Trophoblast cell (in vitro differentiated cells and primary cell): ENCODE data around the gene CARD18.

ENCODE experiments used
- DNase-seq, 2 donors: peaks; one replicate each; pipeline ENCODE4 v3.0.0-alpha.2; 2016
- H2AFZ ChIP-seq: 2 replicates; pipeline ENCODE4 v1.6.1; 2013; ENCODE audit warnings: low read length, moderate library complexity, mild to moderate bottlenecking; ENCODE audit not compliant: insufficient read depth, poor library complexity
- H2AK5ac ChIP-seq: 2 replicates; pipeline ENCODE4 v1.6.1; 2013; ENCODE audit warnings: mild to moderate bottlenecking, low read length
- H2BK120ac ChIP-seq: 2 replicates; pipeline ENCODE4 v1.6.1; 2013; ENCODE audit warnings: low read length, mild to moderate bottlenecking, moderate library complexity; ENCODE audit not compliant: insufficient read depth, poor library complexity
- H2BK12ac ChIP-seq: 2 replicates; pipeline ENCODE4 v1.6.1; 2013; ENCODE audit warnings: mild to moderate bottlenecking, low read length, moderate library complexity
- H2BK5ac ChIP-seq: 2 replicates; pipeline ENCODE4 v1.6.1; 2013; ENCODE audit warnings: low read length, low read depth, moderate library complexity, mild to moderate bottlenecking; ENCODE audit not compliant: poor library complexity
- H3K14ac ChIP-seq: 2 replicates; pipeline ENCODE4 v1.6.1; 2013; ENCODE audit warnings: mild to moderate bottlenecking, low read length
- H3K18ac ChIP-seq: 2 replicates; pipeline ENCODE4 v1.6.1; 2013; ENCODE audit warnings: mild to moderate bottlenecking, low read length
- H3K23ac ChIP-seq: 2 replicates; pipeline ENCODE4 v1.6.1; 2013; ENCODE audit warnings: low read length
- H3K27ac ChIP-seq: 2 replicates; pipeline ENCODE4 v1.5.1; 2013; ENCODE audit warnings: low read depth, mild to moderate bottlenecking, inconsistent platforms, low read length, moderate library complexity
- H3K27me3 ChIP-seq: 2 replicates; pipeline ENCODE4 v1.6.1; 2013; ENCODE audit warnings: inconsistent platforms, mild to moderate bottlenecking, low read length, moderate library complexity; ENCODE audit not compliant: insufficient read depth
- H3K36me3 ChIP-seq, 2 experiments: 1 replicate in 1 of 2; 2 replicates in 1 of 2; pipeline ENCODE4 v1.6.1; 2013; ENCODE audit warnings: low read length in 2 of 2, mild to moderate bottlenecking in 2 of 2, moderate library complexity in 1 of 2; ENCODE audit not compliant: insufficient read depth in 2 of 2, control insufficient read depth in 1 of 2
- H3K4ac ChIP-seq: 2 replicates; pipeline ENCODE4 v1.6.1; 2013; ENCODE audit warnings: low read depth, mild to moderate bottlenecking, low read length, moderate library complexity
- H3K4me1 ChIP-seq, 2 experiments: 1 replicate in 1 of 2; 2 replicates in 1 of 2; pipeline ENCODE4 v1.6.1; 2013; ENCODE audit warnings: low read length in 2 of 2, mild to moderate bottlenecking in 2 of 2, moderate library complexity in 1 of 2; ENCODE audit not compliant: insufficient read depth in 2 of 2, control insufficient read depth in 1 of 2
- H3K4me2 ChIP-seq: 2 replicates; pipeline ENCODE4 v1.6.1; 2013; ENCODE audit warnings: inconsistent platforms, mild to moderate bottlenecking, low read length, moderate library complexity
- H3K4me3 ChIP-seq: 2 replicates; pipeline ENCODE4 v1.5.1; 2013; ENCODE audit warnings: mild to moderate bottlenecking, low read depth, low read length, inconsistent platforms
- H3K79me1 ChIP-seq: one replicate; pipeline ENCODE4 v1.6.1; 2013; ENCODE audit warnings: low read length
- H3K79me2 ChIP-seq: 2 replicates; pipeline ENCODE4 v1.6.1; 2013; ENCODE audit warnings: low read length, mild to moderate bottlenecking; ENCODE audit not compliant: control insufficient read depth, insufficient read depth, poor library complexity
- H3K9ac ChIP-seq: 2 replicates; pipeline ENCODE4 v1.6.1; 2013; ENCODE audit warnings: mild to moderate bottlenecking, low read length
- H3K9me3 ChIP-seq: 2 replicates; pipeline ENCODE4 v1.6.1; 2013; ENCODE audit warnings: low read depth, mild to moderate bottlenecking, control low read depth, inconsistent platforms, low read length; ENCODE audit not compliant: insufficient read depth
- H4K12ac ChIP-seq: 2 replicates; pipeline ENCODE4 v1.6.1; 2013; ENCODE audit warnings: low read depth, mild to moderate bottlenecking, low read length, moderate library complexity
- H4K8ac ChIP-seq: 2 replicates; pipeline ENCODE4 v1.6.1; 2013; ENCODE audit warnings: low read depth, mild to moderate bottlenecking, low read length, moderate library complexity
- H4K91ac ChIP-seq: one replicate; pipeline ENCODE4 v1.6.1; 2013; ENCODE audit warnings: low read depth, mild to moderate bottlenecking, low read length, moderate library complexity
- WGBS: extraction: QIAGEN DNeasy Blood & Tissue Kit; methylation state at CpG from one replicate; pipeline ENCODE4 v1.1.7; 2013; ENCODE audit warnings: missing lambda C conversion rate; ENCODE audit not compliant: insufficient read length, insufficient coverage; ENCODE audit errors: extremely low coverage; 5-methylcytosine and 5-hydroxymethylcytosine counted together

Gene CARD18

DNA sequence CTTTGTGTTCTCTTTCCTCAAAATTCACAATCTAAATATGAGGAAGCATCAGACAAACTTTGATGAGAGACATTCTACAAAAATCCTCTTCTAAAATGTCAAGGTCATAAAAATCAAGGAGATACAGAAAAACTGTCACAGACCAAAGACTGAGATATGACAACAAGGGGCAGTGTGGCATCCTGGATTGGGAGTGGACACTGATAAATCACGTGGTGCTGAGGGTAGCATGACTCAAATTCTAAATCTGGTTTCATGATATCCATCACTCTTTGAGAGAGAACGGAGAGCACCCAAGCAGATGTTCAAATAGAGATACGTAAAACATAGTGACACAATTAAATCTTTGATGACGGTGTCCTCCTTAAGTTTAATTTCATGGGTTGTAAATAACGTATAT, 13.0 kb upstream of the CARD18 start:
- no peak overlapping the region for H3K14ac ChIP-seq

DNA sequence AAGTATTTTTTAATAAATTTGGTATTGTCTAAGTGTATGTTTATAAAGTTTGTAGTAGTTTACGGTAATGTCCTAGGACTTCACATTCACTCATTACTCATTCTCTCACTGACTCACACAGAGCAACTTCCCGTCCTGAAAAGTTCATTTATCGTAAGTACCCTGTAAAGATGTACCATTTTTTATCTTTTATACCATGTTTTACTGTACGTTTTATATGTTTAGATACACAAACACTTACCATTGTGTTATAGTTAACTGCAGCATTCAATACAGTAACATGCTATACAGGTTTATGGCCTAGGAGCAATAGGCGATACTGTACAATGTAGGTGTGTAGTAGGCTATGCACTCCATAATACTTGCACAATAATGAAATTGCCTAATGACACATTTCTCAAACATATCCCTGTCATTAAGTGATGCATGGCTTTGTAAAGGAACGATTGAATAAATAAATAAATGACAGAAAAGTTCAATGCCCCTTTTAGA, 12.5 kb upstream of the CARD18 start:
- H3K23ac ChIP-seq, result no peak overlapping the region
- no peaks in the 10 kb centered on the region for H3K79me2 ChIP-seq
- H3K4me3 ChIP-seq, result no peak overlapping the region
- no peaks in the 10 kb centered on the region for H3K27me3 ChIP-seq
- H3K18ac ChIP-seq, result no peak overlapping the region
- H3K4me1 ChIP-seq, result no peaks in the 10 kb centered on the region
- no peak overlapping the region for H3K4me2 ChIP-seq
- H2BK120ac ChIP-seq, result no peak overlapping the region
- H2AFZ ChIP-seq, result no peak overlapping the region
- H3K14ac ChIP-seq, result no peak overlapping the region
- H3K79me1 ChIP-seq, result no peaks in the 10 kb centered on the region
- H4K12ac ChIP-seq, result no peak overlapping the region
- no peak for DNase-seq
- no peak overlapping the region for H3K9ac ChIP-seq
- H3K4ac ChIP-seq, result no peak overlapping the region
- no peak overlapping the region for H4K8ac ChIP-seq
- H3K27ac ChIP-seq, result no peak overlapping the region
- no peak overlapping the region for H4K91ac ChIP-seq
- H3K9me3 ChIP-seq, result no peaks in the 10 kb centered on the region
- H2BK5ac ChIP-seq, result no peak overlapping the region
- H2AK5ac ChIP-seq, result no peak overlapping the region
- H2BK12ac ChIP-seq, result no peak overlapping the region
- no peaks in the 10 kb centered on the region for H3K36me3 ChIP-seq
- no CpG with 5 or more reads among the region's 6 CpGs for WGBS

More for the DNA sequence above, 13.0 kb upstream of the CARD18 start:
- no peak for DNase-seq
- Histone ChIP-seq H3K9me3 (no peaks in the 10 kb centered on the region), H3K23ac (no peak overlapping the region), H3K18ac (no peak overlapping the region), H3K4me1 (no peaks in the 10 kb centered on the region), H3K79me2 (no peaks in the 10 kb centered on the region), H4K12ac (no peak overlapping the region), H3K4me2 (no peak overlapping the region), H3K79me1 (no peaks in the 10 kb centered on the region), H3K27me3 (no peaks in the 10 kb centered on the region), H3K4me3 (no peak overlapping the region), H4K8ac (no peak overlapping the region), H3K4ac (no peak overlapping the region), H2BK120ac (no peak overlapping the region), H3K27ac (no peak overlapping the region), H4K91ac (no peak overlapping the region), H2AFZ (no peak overlapping the region), H2BK5ac (no peak overlapping the region), H2BK12ac (no peak overlapping the region), H3K36me3 (no peaks in the 10 kb centered on the region), H3K9ac (no peak overlapping the region), H2AK5ac (no peak overlapping the region)
- no CpG with 5 or more reads among the region's 5 CpGs for WGBS

DNA sequence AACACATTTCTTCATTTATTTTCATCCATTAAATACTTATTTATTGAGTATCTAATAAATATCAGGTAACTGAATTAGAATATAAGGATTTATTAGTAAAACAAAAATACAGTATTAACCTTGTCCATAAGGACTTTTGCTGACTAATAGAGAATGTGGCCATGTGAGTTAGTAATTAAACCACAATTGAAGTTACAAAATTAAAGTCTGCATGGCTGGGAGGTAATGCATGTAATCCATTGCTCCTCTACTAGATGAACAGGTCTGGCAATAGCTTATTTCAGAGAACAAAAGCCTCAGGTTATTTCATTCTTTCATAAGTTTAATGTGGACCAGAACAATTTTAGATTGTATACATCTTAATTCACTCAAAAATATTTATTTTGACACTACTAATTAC, 9.9 kb upstream of the CARD18 start:
- Histone ChIP-seq H3K18ac (no peak overlapping the region), H2AFZ (no peak overlapping the region), H3K27me3 (no peaks in the 10 kb centered on the region), H3K9ac (no peak overlapping the region), H2AK5ac (no peak overlapping the region), H3K79me1 (no peaks in the 10 kb centered on the region), H2BK12ac (no peak overlapping the region), H3K4ac (no peak overlapping the region), H3K27ac (no peak overlapping the region), H3K4me1 (no peaks in the 10 kb centered on the region), H4K12ac (no peak overlapping the region), H3K14ac (no peak overlapping the region), H3K79me2 (no peaks in the 10 kb centered on the region), H2BK5ac (no peak overlapping the region), H3K4me3 (no peak overlapping the region), H4K91ac (no peak overlapping the region), H3K23ac (no peak overlapping the region), H4K8ac (no peak overlapping the region), H3K9me3 (no peaks in the 10 kb centered on the region), H2BK120ac (no peak overlapping the region), H3K36me3 (no peaks in the 10 kb centered on the region), H3K4me2 (no peak overlapping the region)
- DNase-seq, result no peak

DNA sequence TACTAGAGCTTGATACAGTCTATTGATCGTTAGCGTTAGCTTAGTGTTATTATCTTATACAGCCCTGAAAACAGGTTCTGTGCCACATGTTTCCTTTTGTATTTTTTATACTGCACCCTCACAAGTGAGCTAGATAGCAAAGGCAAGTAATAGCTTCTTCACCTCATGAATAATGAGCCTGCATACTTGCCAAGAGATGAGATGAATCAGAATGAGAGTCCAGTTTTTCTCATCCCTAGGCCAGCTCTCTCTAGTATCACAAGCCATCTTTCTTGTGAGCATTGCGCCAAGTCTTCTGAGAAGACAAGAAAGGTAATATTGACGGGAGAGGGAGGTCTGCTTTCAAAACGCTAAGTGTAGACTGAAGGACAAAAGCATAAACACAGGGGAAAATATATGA, 8.7 kb upstream of the CARD18 start:
- Histone ChIP-seq H4K8ac (no peak overlapping the region), H3K23ac (no peak overlapping the region), H3K4me3 (no peak overlapping the region), H2AK5ac (no peak overlapping the region), H3K4me1 (no peaks in the 10 kb centered on the region), H2BK12ac (no peak overlapping the region), H3K27me3 (no peaks in the 10 kb centered on the region), H2BK5ac (no peak overlapping the region), H3K79me1 (no peaks in the 10 kb centered on the region), H2BK120ac (no peak overlapping the region), H4K12ac (no peak overlapping the region), H3K14ac (no peak overlapping the region), H3K9ac (no peak overlapping the region), H3K9me3 (no peaks in the 10 kb centered on the region), H3K4me2 (no peak overlapping the region), H3K36me3 (no peaks in the 10 kb centered on the region), H4K91ac (no peak overlapping the region), H2AFZ (no peak overlapping the region), H3K27ac (no peak overlapping the region), H3K4ac (no peak overlapping the region), H3K79me2 (no peaks in the 10 kb centered on the region), H3K18ac (no peak overlapping the region)
- no peak for DNase-seq
- WGBS, result no CpG with 5 or more reads among the region's 5 CpGs
